ENCODE data around the gene KDM3A.

Gene KDM3A

DNA sequence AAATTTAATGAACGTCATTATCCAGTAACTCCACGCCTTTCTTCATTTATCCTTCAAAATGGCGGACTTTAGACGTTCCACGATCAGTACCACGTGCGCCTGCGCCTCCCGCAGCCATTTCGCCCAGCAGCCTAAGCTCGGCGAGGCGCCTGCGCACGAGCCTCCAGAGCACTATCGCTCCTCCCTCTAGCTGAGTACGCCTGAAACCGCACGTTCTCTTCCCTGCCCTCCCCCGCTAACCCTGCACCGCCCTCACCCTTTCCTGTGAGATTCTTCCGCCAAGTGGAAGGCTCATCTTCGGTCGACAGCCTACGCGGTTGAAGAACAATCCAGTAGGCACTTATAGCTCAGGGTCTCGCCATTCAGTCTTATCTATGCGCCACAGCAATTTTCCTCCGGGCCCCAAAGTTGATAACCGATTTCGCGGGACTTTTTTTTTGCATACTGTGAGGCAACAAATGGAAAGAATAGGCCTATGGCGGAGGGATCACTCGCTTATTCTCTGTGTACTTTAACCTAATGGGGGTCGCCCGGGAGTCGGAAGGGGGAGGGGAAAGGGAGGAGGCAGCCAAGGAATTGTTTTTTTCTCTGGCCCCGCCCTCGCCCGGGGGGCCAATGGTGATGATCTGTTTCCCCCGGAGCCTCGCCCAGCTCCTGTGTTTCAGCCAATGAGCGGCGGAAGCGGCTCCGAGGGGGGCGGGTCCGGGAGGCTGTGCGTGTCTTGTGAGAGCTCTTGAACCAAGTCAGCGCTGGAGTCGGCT is at the start of gene KDM3A:
TSS of gene KDM3A (plus strand) at position 741 of the 761 bp plus-strand sequence. CDS start 677 bp downstream, outside the sequence.
- peak; percentile 99 for DNase-seq

DNA sequence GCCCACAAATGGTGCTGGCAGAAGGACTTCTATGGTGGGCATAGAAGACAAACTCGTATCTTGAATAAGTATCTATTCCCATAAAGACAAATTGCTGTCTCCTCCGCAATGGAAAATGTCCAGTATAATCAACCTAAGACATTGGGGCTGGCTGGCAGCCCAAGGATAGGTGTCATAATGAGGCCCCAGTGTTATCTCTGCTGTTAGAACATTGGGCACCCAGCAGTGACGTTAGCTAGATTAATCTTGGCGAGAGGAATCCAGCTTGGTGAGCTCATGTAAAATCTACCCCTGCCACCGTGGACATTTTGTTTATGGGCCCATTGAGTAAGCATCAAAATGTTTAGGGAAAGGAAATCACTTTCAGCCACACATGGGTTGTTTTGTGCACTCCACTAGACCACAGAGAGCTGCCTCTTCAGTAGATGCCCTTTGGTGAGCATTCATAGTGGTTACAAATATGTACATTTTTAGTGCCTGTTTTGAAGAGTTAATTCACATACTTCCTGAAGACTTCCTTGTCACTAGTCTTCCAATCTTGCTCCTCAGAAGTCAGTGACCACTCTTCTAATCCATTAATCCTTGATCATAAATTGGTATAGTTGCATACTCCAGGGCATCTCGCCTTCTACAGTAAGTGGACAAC is 48.2 kb upstream of the KDM3A start:
- no peak for DNase-seq

DNA sequence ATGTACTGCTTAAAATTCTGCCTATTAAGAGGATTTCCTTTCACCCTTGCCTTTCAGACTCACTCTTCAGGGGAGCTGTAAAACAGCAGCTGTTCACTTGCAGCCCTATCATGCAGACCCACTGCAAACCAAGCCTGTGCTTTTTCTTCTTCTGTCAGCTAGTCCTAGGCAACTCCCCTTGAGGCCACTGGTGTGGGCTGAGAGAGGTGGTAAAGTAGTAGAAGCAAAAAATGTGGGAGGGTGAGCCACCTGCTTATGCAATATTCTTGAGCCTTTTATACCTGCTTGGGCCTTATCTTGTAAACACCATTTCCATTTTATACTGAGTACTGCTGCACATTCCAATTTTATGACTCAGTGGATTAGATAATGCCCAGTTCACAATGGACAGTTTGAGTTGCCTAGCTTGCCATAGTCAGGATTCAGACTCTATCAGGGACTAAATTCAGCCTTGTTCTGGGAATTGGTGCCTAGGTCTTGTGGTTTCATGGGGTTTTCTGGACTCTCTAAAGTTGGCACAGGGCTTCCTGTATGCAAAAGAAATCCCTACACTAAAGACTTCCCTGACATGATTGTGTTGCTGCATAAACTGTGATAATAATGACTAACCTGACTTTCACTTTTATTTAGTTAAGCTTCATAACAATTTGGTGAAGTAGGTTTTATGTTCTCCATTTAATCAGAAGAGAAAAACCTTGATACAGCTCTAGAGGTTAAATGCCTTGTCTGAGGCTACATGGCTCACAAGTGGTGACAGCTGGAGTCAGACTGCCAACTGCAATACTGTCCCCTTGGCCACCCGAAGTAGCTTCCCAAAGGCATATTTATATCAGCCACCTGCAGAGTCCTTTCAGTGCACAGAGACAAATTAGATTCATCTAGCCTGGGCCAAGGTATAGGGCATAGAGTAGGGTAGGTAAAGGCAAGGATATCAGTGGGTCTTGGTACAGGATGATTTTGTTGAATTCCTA is 47.4 kb upstream of the KDM3A start:
- no peak for DNase-seq

DNA sequence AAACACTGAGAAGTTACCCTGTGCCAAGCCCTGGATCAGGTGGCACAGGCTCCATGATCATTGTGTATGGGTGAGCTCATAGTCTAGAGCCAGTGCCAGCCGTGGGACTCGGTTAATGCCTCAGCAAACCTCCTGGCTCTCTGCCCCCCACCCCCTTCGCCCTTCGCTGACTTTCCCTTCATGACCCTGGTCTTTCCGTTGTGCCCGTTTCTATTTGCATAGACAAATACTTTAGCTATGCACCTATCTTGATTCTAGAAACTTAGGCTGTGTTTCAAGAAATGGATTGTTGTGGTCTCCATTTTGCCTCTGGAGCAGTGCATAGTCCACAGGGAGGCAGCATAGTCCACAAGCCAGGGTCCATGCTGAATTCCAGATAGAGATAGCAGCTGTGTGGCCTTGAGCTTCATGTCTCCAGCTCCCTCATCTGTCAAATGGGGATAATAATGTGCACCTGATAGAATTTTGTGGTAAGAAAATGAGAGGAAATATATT is 44.8 kb upstream of the KDM3A start:
- peak in 1 of 2 donors; percentile 13 for DNase-seq

DNA sequence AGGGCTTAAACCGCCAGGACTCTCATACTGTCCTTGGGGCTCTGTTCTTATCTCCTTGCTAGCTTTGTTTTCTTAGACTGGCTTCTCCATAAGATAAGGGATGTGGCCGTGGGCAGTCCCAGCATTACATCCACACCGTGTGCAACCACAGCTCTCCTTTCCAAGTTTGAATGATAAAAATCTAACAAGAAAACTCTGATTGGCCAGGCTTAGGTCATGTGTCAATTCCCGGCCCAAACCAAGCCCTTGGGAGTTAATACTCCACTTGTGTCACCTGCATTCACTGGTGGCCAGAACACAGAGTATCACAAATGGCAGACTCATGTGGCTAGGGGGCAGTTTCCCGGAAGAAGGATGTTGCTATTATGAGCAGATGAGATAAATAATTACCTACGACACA is 43.2 kb upstream of the KDM3A start:
- no peak for DNase-seq

DNA sequence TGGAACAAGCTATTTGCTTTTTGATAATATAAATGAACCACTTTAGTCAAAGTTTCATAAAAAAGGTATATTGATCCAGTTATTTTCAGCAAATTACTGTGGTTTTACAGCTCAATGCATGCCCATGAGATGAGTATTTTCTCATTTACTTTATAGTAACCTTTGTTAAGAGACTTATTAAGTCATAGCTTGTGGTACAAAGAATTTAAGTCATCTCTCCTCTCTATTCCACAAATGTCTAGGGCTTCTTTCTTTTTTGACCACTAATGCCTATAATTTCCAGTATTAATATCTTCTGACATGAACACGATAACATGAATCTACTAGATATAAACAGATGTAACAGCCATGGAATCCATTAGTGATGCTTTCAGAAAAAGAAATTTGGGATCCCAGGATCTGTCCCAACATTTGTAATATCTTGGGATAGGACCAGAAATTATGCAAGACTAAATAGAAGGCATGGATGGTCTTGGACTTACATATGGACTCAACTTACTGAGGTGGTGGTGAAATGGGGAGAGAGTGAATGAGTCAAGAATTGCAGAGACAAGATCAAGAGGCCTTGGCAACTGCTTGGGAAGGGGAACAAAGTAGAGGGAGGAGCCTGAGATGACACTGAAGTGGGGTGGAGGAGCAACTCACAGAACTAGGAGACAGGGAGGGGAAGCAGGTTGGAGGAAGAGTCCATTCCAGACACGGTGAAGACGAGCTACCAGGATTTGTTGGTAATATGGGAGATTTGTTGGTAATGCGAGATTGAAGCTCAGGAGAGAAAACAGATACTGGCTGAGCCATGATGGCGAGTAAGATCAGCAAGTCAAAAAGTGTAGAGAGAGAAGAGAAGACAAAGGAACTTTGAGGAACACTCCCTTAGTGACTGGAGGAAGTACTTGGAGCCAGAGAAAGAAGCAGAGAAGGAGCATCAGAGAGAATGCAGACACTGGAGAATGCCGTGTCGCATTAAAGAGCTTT is 42.4 kb upstream of the KDM3A start:
- DNase-seq: no peak

- DNase-seq: no peak
Measured at GRCh38 chr2:86400321-86400720, 40.9 kb upstream of the KDM3A start.

GRCh38 chr2:86410581-86410980 is 30.6 kb upstream of the KDM3A start:
- DNase-seq: no peak

GRCh38 chr2:86411396-86411795 is 29.8 kb upstream of the KDM3A start:
- DNase-seq: no peak

- DNase-seq: no peak
Measured at GRCh38 chr2:86412007-86412406, 29.2 kb upstream of the KDM3A start.

DNA sequence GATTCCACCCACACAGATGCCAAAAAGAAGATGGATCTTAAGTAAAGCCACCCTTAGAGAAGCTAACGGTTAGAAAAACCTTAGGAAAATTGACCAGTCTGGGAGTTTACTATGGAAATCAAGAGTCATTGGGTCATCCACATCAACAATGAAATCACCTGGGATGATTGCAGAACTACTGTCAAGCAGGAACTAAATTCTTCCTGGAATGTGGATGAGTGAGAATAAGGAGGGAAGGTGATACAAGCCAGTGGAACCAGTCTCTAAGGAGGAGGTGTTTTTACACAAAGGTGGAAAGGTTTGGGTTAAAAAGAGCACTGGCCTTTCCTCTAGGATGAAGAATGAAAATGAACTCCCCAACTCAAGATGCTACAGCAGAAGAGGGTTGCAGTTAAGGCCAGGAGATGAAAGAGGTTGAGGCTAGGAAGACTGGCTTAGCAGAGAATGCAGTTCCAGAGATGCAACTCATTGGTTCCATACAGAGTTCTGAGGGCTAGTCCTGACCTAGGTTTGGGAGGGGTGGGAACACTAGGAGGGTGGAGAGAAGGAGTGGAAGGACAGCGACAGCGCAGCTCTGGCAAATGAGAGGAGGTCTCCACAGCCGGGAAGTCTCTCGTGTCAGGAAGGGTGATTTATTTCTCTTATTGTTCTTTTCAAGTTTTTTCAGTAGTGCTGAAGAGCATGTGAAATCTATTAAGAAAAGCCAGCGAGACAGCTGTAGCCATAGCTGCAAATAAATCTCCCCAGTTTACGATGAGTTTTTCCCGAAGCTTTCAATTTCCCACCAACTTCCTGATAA is 27.7 kb upstream of the KDM3A start:
- DNase-seq: no peak

DNA sequence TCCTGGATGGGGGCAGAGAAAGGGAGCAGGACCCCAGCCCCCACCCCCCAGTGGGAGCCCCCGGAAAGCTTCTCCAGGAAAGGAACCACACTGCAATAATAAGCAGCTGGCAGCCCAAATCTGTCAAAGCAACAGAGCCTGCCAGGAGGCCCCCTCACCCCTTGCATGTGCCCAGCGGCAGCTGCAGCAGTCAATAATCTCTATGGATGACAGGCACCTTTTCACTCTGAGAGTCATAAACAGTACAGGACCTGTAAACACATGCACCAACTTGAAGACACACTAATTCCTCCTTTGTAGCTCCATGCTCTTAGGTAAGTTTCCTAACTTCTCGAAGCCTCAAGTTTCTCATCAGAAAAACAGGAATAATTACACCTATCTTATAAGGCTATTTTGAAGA is 26.2 kb upstream of the KDM3A start:
- no peak for DNase-seq

DNA sequence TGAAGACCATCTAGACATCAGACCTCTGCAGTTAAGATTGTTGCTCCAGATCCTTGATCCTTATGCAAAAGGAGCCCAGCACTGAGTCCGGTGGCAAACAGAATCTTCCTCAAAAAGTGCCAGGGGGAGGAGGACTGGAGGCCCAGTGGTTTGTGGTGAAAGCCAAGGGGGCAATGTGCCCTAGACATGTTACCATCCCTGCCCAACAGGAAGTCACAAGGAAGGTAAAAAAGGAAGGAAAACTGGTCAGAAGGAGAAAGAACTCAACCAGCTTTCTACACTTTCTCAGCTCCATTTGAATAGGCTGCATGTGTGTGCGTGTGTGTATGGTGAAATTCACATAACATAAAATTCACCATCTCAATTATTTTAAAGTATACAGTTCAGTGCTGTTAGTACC is 25.0 kb upstream of the KDM3A start:
- no peak for DNase-seq

DNA sequence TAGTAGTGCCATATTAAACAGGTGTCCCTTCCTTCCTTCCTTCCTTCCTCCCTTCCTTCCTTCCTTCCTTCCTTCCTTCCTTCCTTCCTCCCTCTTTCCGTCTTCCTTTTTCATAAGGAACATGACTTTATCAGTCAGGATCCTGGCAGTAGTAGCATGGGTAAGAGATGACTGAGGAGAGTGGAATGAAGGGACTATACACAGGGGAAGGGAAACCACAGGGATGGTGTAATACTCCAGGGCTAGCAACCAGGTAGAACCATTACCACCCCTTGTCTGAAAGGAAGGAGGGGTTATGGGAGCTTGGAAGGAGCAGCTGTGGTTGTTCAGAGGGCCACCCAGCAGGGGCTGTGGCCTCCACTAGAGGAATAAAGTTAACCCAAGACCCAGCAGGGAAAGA is 23.2 kb upstream of the KDM3A start:
- no peak for DNase-seq

DNA sequence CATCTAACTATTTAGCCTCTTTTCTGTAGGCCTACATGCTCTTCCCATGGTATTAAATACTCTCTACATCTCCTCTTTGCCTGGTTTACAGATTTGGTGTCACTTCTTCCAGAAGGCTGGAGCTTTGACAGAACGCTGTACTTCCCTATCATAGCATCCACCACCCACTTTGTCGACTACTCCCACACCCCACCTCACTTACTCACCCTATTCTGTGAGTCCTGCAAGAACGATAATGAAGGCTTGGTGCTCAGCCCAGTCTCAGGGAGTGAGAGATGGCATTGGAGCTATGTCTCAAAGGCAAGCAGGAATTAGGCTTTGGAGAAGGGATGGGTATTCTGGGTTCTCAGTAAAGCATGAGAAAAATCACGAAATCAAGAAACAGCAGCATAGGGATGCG is 20.3 kb upstream of the KDM3A start:
- DNase-seq: no peak

- DNase-seq: no peak
Measured at GRCh38 chr2:86426271-86426670, 14.9 kb upstream of the KDM3A start.

DNA sequence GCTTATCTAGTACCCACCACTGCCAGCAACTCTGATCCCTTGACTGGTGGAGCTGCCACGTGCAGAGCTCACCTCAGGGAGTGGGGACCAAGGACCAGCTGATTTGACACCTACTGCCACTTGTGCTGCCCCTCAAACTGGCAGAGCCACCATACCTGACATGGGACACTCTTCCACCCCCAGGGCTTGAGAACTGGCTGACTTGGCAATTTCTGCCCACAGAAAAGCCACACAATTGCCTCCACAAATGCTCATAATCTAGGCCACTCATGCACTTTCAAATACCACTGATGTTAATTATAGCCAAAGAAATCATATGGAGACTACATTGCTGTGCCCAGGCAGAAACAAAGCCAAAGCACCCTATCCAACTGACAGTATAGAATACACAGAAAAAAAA is 11.8 kb upstream of the KDM3A start:
- no peak for DNase-seq

DNA sequence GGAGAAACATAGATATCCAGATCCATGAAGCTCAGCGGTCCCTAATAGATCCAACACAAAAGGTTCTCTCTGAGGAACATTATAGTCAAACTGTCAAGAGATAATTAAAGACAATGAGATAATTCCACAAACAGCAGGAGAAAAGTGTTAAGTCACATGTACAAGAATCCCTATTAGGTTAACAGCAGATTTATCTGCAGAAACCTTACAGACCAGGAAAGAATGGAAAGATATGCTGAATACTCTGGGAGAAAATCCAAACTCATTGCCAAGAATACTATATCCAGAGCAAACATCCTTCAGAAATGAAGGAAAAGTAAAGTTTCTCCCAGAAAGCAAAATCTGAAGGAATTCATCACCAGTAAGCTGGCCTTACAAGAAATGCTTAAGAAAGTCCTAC is 10.8 kb upstream of the KDM3A start:
- DNase-seq: no peak

GRCh38 chr2:86433137-86433536 is 8.0 kb upstream of the KDM3A start:
- no peak for DNase-seq

DNA sequence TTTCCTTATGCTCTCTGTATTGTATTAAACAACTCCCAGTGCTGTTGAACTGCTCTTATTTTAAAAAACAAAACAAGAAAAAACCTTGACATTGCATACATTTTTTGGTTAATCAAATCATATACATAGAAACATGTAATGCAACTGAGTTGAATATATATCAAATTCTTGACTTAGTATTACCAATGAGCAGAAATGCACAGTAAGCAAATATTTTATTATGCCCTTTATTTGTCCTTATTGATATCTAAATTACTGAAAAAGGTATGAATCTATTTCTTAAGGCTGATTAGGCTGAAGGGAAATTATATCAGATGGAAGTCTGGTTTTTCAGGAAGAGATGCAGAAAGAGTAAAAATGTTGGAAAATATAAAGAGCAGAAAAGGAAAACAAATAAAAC is 6.9 kb upstream of the KDM3A start:
- DNase-seq: no peak

DNA sequence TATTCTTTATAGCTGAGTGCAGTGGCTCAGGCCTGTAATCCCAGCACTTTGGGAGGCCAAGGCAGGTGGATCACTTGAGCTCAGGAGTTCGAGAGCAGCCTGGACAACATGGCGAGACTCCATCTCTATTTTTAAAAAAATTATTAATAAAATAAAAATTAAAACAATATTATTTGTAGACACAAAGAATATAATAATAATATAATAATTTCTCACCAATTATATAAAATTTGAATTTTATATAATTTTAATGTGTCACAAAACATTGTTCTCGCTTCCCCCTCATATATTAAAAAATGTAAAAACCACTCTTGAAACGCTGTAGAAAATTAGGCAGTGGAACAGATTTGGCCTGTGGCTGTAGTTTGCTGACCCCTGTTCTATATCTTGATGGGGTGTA is 5.6 kb upstream of the KDM3A start:
- no peak for DNase-seq
